Loucy (cell line): ENCODE data around the gene DRD1.

ENCODE experiments used
- H2AFZ ChIP-seq: fragments of 200-600 bp; sonication (generic); 2 replicates; pipeline ENCODE4 v1.6.0; 2016; ENCODE audit warnings: antibody characterized with exemption, mild to moderate bottlenecking, low read length, moderate library complexity
- H3F3A ChIP-seq: fragments of 200-600 bp; 2 replicates; pipeline ENCODE4 v1.6.0; 2016; ENCODE audit warnings: antibody characterized with exemption, low read depth, mild to moderate bottlenecking
- H3K27me3 ChIP-seq: fragments of 200-600 bp; sonication (generic); 2 replicates; pipeline ENCODE4 v1.6.1; 2014; ENCODE audit warnings: low read length, mild to moderate bottlenecking; ENCODE audit not compliant: insufficient read depth, poor library complexity, severe bottlenecking
- H3K36me3 ChIP-seq: fragments of 200-600 bp; sonication (generic); 2 replicates; pipeline ENCODE4 v1.6.1; 2016; ENCODE audit warnings: low read length; ENCODE audit not compliant: insufficient read depth
- H3K4me1 ChIP-seq: fragments of 200-600 bp; sonication (generic); 2 replicates; pipeline ENCODE4 v1.5.1; 2014; ENCODE audit warnings: low read length, mild to moderate bottlenecking; ENCODE audit not compliant: insufficient read depth, poor library complexity, severe bottlenecking
- H3K4me2 ChIP-seq: fragments of 200-600 bp; sonication (generic); 2 replicates; pipeline ENCODE4 v1.6.0; 2014; ENCODE audit warnings: antibody characterized with exemption, low read length, low read depth, mild to moderate bottlenecking; ENCODE audit not compliant: poor library complexity, severe bottlenecking
- H3K4me3 ChIP-seq: fragments of 200-600 bp; sonication (generic); 2 replicates; pipeline ENCODE4 v1.5.1; 2014; ENCODE audit warnings: low read length, mild to moderate bottlenecking, mixed read lengths; ENCODE audit not compliant: poor library complexity, severe bottlenecking
- H3K79me2 ChIP-seq: fragments of 200-600 bp; sonication (generic); 2 replicates; pipeline ENCODE4 v1.6.1; 2014; ENCODE audit warnings: low read length; ENCODE audit not compliant: insufficient read depth
- H3K9ac ChIP-seq: fragments of 200-600 bp; sonication (generic); 2 replicates; pipeline ENCODE4 v1.6.0; 2014; ENCODE audit warnings: mild to moderate bottlenecking, low read depth, low read length, moderate library complexity; ENCODE audit not compliant: poor library complexity, severe bottlenecking
- H3K9me2 ChIP-seq: fragments of 200-600 bp; sonication (generic); replicated peaks from 2 replicates; pipeline ENCODE4 v1.6.1; 2016; ENCODE audit warnings: low read depth, low read length, mixed read lengths
- H3K9me3 ChIP-seq: fragments of 200-600 bp; sonication (generic); 2 replicates; pipeline ENCODE4 v1.6.1; 2014; ENCODE audit warnings: mild to moderate bottlenecking, antibody characterized with exemption, low read length, low read depth; ENCODE audit not compliant: insufficient read depth
- H4K20me1 ChIP-seq: fragments of 200-600 bp; sonication (generic); 2 replicates; pipeline ENCODE4 v1.6.0; 2014; ENCODE audit warnings: antibody characterized with exemption, low read length, mild to moderate bottlenecking; ENCODE audit not compliant: insufficient read depth, poor library complexity, severe bottlenecking
- CTCF ChIP-seq: fragments of 200-600 bp; sonication (generic); conservative IDR thresholded peaks from 2 replicates; pipeline ENCODE4 v1.5.1; 2014; ENCODE audit warnings: mild to moderate bottlenecking, antibody characterized with exemption, low read length
- EZH2phosphoT487 ChIP-seq: fragments of 200-600 bp; IDR thresholded peaks from 2 replicates; pipeline ENCODE4 v1.6.1; 2018; ENCODE audit warnings: antibody characterized with exemption, mild to moderate bottlenecking, moderate library complexity, borderline replicate concordance

DRD1 gene

GRCh38 chr5:175464942-175465233 is 20.9 kb upstream of the DRD1 start:
- H3K9ac ChIP-seq = no peak overlapping the region
- H3K79me2 ChIP-seq = no peaks in the 10 kb centered on the region
- no peaks in the 10 kb centered on the region for H3K4me1 ChIP-seq
- H3K36me3 ChIP-seq = no peaks in the 10 kb centered on the region
- no peak overlapping the region for H3K4me3 ChIP-seq
- no peaks in the 10 kb centered on the region for H3K27me3 ChIP-seq
- H2AFZ ChIP-seq = peak overlapping the region; percentile 77
- no peaks in the 10 kb centered on the region for H3F3A ChIP-seq
- TF ChIP-seq CTCF (no peak), EZH2phosphoT487 (no peak)
- no peaks in the 10 kb centered on the region for H4K20me1 ChIP-seq
- no peaks in the 10 kb centered on the region for H3K9me3 ChIP-seq
- H3K9me2 ChIP-seq = no peaks in the 10 kb centered on the region
- no peak overlapping the region for H3K4me2 ChIP-seq

GRCh38 chr5:175464074-175464941 is 20.3 kb upstream of the DRD1 start:
- Histone ChIP-seq H3K79me2 (no peaks in the 10 kb centered on the region), H3K9me2 (no peaks in the 10 kb centered on the region), H4K20me1 (no peaks in the 10 kb centered on the region), H3K4me2 (no peak overlapping the region), H3F3A (no peaks in the 10 kb centered on the region), H3K4me1 (no peaks in the 10 kb centered on the region), H3K4me3 (no peak overlapping the region), H3K9ac (no peak overlapping the region), H3K36me3 (no peaks in the 10 kb centered on the region), H2AFZ (peak overlapping the region; percentile 77), H3K9me3 (no peaks in the 10 kb centered on the region), H3K27me3 (no peaks in the 10 kb centered on the region)
- peak; percentile 57 for TF ChIP-seq CTCF
- TF ChIP-seq EZH2phosphoT487 = no peak

- no peaks in the 10 kb centered on the region for H3K27me3 ChIP-seq
- H3K4me2 ChIP-seq = no peak overlapping the region
- no peak overlapping the region for H2AFZ ChIP-seq
- H3K4me3 ChIP-seq = no peak overlapping the region
- no peaks in the 10 kb centered on the region for H3F3A ChIP-seq
- H4K20me1 ChIP-seq = no peaks in the 10 kb centered on the region
- TF ChIP-seq CTCF (no peak), EZH2phosphoT487 (no peak)
- H3K9me3 ChIP-seq = no peaks in the 10 kb centered on the region
- H3K9ac ChIP-seq = no peak overlapping the region
- no peaks in the 10 kb centered on the region for H3K79me2 ChIP-seq
- no peaks in the 10 kb centered on the region for H3K9me2 ChIP-seq
- no peaks in the 10 kb centered on the region for H3K4me1 ChIP-seq
- no peaks in the 10 kb centered on the region for H3K36me3 ChIP-seq
Measured at GRCh38 chr5:175463641-175464040, 19.7 kb upstream of the DRD1 start.
